OCI-LY3 (cell line): ENCODE data around the gene ACADSB.

ENCODE experiments used
- EZH2phosphoT487 ChIP-seq: fragments of 200-600 bp; shearing (Covaris generic); IDR thresholded peaks from 2 replicates; pipeline ENCODE4 v1.6.1; 2018; ENCODE audit warnings: antibody characterized with exemption, mixed run types, low read depth
- TF ChIP-seq, protein P1 (sequence below): fragments of 200-600, 300-600 bp; sonication (generic); IDR thresholded peaks from 2 replicates; pipeline ENCODE4 v1.5.1; 2014; ENCODE audit warnings: antibody characterized with exemption, low read length, low read depth

DNA sequence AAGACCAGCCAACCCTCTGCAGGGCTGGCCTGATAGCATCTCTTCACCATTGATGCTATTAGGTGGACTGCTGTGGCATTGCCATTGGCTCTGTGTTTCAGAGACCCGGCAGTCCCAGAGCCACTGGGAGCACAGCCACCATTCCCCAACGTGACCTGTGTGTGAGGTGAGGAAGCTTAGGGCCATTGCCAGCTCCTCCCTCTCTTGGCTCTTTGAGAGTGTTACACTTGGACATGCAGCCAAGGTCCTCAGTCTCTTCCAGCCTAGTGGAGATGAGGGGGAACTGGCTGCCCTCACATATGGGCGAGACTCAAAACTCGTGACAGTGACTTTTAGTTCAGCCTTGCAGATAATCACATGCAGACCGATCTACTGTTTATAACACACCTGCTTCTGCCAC lies 87.6 kb downstream of the ACADSB start:
- TF ChIP-seq, protein P1, sequence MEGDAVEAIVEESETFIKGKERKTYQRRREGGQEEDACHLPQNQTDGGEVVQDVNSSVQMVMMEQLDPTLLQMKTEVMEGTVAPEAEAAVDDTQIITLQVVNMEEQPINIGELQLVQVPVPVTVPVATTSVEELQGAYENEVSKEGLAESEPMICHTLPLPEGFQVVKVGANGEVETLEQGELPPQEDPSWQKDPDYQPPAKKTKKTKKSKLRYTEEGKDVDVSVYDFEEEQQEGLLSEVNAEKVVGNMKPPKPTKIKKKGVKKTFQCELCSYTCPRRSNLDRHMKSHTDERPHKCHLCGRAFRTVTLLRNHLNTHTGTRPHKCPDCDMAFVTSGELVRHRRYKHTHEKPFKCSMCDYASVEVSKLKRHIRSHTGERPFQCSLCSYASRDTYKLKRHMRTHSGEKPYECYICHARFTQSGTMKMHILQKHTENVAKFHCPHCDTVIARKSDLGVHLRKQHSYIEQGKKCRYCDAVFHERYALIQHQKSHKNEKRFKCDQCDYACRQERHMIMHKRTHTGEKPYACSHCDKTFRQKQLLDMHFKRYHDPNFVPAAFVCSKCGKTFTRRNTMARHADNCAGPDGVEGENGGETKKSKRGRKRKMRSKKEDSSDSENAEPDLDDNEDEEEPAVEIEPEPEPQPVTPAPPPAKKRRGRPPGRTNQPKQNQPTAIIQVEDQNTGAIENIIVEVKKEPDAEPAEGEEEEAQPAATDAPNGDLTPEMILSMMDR: no peak
- TF ChIP-seq EZH2phosphoT487: no peak
